PC-9 (cell line): ENCODE results near the gene CYP1A2.

Experiments used
- EZH2 ChIP-seq: fragments of 200-600 bp; sonication (generic); IDR thresholded peaks from 2 replicates; pipeline ENCODE4 v1.8.0; 2017; ENCODE audit warnings: antibody characterized with exemption, low read depth
- TF ChIP-seq, protein P1 (sequence below): fragments of 200-600 bp; sonication (generic); conservative IDR thresholded peaks from 2 replicates; pipeline ENCODE4 v1.6.1; 2017; ENCODE audit warnings: mixed run types, antibody characterized with exemption, mild to moderate bottlenecking, moderate library complexity

DNA sequence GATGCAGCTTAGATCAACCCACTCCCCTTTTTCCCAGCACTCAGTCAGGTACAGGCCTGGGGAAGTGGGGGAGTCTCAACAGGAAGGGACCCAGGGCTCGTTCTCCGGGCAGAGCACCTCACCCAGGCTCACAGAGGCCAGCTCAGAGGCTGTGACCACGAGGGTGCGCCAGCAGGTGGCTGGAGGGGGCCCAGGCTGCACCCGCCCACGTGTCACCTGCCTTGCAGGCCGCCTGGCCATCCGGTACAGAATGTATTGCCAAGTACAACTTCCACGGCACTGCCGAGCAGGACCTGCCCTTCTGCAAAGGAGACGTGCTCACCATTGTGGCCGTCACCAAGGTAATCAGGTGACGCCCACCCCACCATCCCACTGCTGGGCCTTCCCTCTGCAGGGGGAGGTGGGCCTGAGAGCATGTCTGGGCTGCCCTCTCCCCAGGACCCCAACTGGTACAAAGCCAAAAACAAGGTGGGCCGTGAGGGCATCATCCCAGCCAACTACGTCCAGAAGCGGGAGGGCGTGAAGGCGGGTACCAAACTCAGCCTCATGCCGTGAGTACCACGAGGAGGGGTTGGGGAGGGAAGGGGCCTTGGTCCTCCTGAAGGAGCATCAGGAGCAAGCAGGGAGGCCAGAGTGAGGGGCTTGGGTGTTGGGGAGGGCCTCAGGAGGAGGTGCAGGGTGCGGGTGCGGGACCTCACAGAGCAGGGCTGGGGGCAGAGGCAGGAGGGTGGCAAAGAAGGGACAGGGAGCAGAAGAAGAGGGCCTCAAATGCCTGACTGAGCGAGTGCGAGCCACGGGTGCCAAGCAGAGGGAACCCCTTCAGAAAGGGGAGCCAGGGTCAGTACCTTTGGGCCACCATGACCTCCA is 50.0 kb downstream of the CYP1A2 start:
- TF ChIP-seq, protein P1, sequence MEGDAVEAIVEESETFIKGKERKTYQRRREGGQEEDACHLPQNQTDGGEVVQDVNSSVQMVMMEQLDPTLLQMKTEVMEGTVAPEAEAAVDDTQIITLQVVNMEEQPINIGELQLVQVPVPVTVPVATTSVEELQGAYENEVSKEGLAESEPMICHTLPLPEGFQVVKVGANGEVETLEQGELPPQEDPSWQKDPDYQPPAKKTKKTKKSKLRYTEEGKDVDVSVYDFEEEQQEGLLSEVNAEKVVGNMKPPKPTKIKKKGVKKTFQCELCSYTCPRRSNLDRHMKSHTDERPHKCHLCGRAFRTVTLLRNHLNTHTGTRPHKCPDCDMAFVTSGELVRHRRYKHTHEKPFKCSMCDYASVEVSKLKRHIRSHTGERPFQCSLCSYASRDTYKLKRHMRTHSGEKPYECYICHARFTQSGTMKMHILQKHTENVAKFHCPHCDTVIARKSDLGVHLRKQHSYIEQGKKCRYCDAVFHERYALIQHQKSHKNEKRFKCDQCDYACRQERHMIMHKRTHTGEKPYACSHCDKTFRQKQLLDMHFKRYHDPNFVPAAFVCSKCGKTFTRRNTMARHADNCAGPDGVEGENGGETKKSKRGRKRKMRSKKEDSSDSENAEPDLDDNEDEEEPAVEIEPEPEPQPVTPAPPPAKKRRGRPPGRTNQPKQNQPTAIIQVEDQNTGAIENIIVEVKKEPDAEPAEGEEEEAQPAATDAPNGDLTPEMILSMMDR = no peak
- TF ChIP-seq EZH2 = no peak
